Naive thymus-derived CD8-positive, alpha-beta T cell (primary cell): ENCODE results near the gene LKAAEAR1. TPM values are rescaled to one million over a fixed set of nuclear protein-coding genes. Genes with fewer than 3 reads are reported as not detected.
A peak's percentile ranks its signal among the peaks of the same experiment; 100 is the strongest.

Experiments used
- ATAC-seq, 2 donors: fragments of 150-1000 bp; cut with Tn5 transposase in 1 of 2; sonication (Bioruptor Pico), chemical (Tn5 transposase) in 1 of 2; 1 replicate in 1 of 2; 2 replicates in 1 of 2; pipeline ENCODE4 v1.10.0; 2021; ENCODE audit warnings: mild to moderate bottlenecking in 2 of 2, moderate library complexity in 2 of 2
- POLR2A ChIA-PET: fragments of 350-600 bp; sonication (Branson Sonifier 250); formaldehyde crosslinking; loops from one replicate; lab custom pipeline; 2021; ENCODE audit warnings: antibody characterized with exemption; lab: Charles Lee
- DNase-seq, 10 donors: peaks; one replicate each; pipeline versions ENCODE4 v3.0.0 to v3.0.0-alpha.2; 2020 to 2022
- H3K27ac Mint-ChIP-seq, 10 donors: one replicate each; pipeline ENCODE4 v1.8.0; 2020 to 2022; ENCODE audit warnings: mild to moderate bottlenecking in 10 of 10, mixed read lengths in 10 of 10, moderate library complexity in 4 of 10, inconsistent platforms in 1 of 10
- H3K27me3 Mint-ChIP-seq, 5 donors: one replicate each; pipeline ENCODE4 v1.8.0; 2021 to 2022; ENCODE audit warnings: mixed read lengths in 5 of 5
- H3K36me3 Mint-ChIP-seq, 3 donors: one replicate each; pipeline ENCODE4 v1.8.0; 2020 to 2022; ENCODE audit warnings: mixed read lengths in 3 of 3, mild to moderate bottlenecking in 2 of 3, inconsistent platforms in 1 of 3
- H3K4me1 Mint-ChIP-seq, 4 donors: one replicate each; pipeline ENCODE4 v1.8.0; 2021 to 2022; ENCODE audit warnings: mixed read lengths in 4 of 4
- H3K4me3 Mint-ChIP-seq, 10 donors: one replicate each; pipeline ENCODE4 v1.8.0; 2020 to 2022; ENCODE audit warnings: mild to moderate bottlenecking in 10 of 10, mixed read lengths in 10 of 10, moderate library complexity in 6 of 10, inconsistent platforms in 1 of 10
- H3K9me3 Mint-ChIP-seq, 9 donors: one replicate each; pipeline ENCODE4 v1.8.0; 2020 to 2022; ENCODE audit warnings: mixed read lengths in 9 of 9, mild to moderate bottlenecking in 3 of 9, inconsistent platforms in 1 of 9, moderate library complexity in 1 of 9
- polyA plus RNA-seq, 3 donors: library from polyadenylated mRNA; unstranded; fragments of 300-500 nt; fragmentation: Illumina TruSeq; gene quantifications; one replicate each; pipeline ENCODE4 v1.2.3, GENCODE V29; 2021
- total RNA-seq, 8 experiments: library from RNA in 2 of 8; stranded (reverse) in 2 of 8; gene quantifications; one replicate each; pipeline ENCODE4 v1.2.3 and lab custom pipeline; 2021 to 2026

The LKAAEAR1 gene
- total and polyA plus RNA-seq, 5 experiments from 2014 or later: 0.63 to 1.1 TPM; not detected in 3

- H3K9me3 Mint-ChIP-seq: no peaks in the 10 kb centered on the region
- H3K4me1 Mint-ChIP-seq: peaks cover 23 to 68% (median 54%) of the 10 kb centered on the region in 4 donors
- POLR2A ChIA-PET: interaction anchor here (0.6 to 4.7 kb wide), 16 partner anchors 8 to 455 kb away, joined by 3 to 47 read pairs (median 5); partner anchors contain the start of genes GMEB2, NPBWR2, PCMTD2 and PRPF6
- H3K27me3 Mint-ChIP-seq: peaks cover 0 to 3% (median 1%) of the 10 kb centered on the region in 5 donors
- ATAC-seq: peak; percentile 37 to 60
- peak within 1 kb of the TSS; percentile 82 to 95 (median 92) for H3K4me3 Mint-ChIP-seq
- H3K36me3 Mint-ChIP-seq: peaks cover 0 to 12% (median 0%) of the 10 kb centered on the region in 3 donors
- DNase-seq: peak in 7 of 10 donors; percentile 46 to 78 (median 60)
- peak within 1 kb of the TSS; percentile 37 to 96 (median 90) for H3K27ac Mint-ChIP-seq
Observed at GRCh38 chr20:64080013-64080812, 4.0 kb downstream of the LKAAEAR1 start, which contains the start of gene OPRL1. OPRL1 (plus strand) TSS chr20:64080082; CDS start chr20:64092721, 12,639 bp downstream.

- peaks cover 0 to 3% (median 1%) of the 10 kb centered on the region in 5 donors for H3K27me3 Mint-ChIP-seq
- POLR2A ChIA-PET: interaction anchor here (0.6 to 4.7 kb wide), 19 partner anchors 12 to 559 kb away, joined by 3 to 47 read pairs (median 5); partner anchors contain the start of genes GMEB2, NPBWR2, PCMTD2 and PPDPF
Observed at GRCh38 chr20:64079273-64080012, 4.8 kb downstream of the LKAAEAR1 start, which contains the start of gene RGS19. RGS19 (minus strand) TSS chr20:64079518; CDS start chr20:64076886, 2,632 bp downstream.

GRCh38 chr20:64078934-64079272, 5.3 kb downstream of the LKAAEAR1 start:
- DNase-seq (no peak), ATAC-seq (no peak)
- peaks cover 19 to 62% (median 49%) of the 10 kb centered on the region in 4 donors for H3K4me1 Mint-ChIP-seq
- POLR2A ChIA-PET: interaction anchor here (0.8 to 4.7 kb wide), 19 partner anchors 11 to 558 kb away, joined by 3 to 47 read pairs (median 5); partner anchors contain the start of genes GMEB2, NPBWR2, PCMTD2 and PPDPF
- no peaks in the 10 kb centered on the region for H3K9me3 Mint-ChIP-seq
- peaks cover 0 to 25% (median 0%) of the 10 kb centered on the region in 3 donors for H3K36me3 Mint-ChIP-seq
- peak overlapping the region; percentile 53 to 94 (median 87) for H3K27ac Mint-ChIP-seq
- no peaks in the 10 kb centered on the region for H3K27me3 Mint-ChIP-seq
- peak overlapping the region; percentile 79 to 95 (median 92) for H3K4me3 Mint-ChIP-seq

More at GRCh38 chr20:64079273-64080012, 4.8 kb downstream of the LKAAEAR1 start, which contains the start of gene RGS19:
- H3K9me3 Mint-ChIP-seq: no peaks in the 10 kb centered on the region
- H3K4me1 Mint-ChIP-seq: peaks cover 22 to 66% (median 52%) of the 10 kb centered on the region in 4 donors
- peaks cover 0 to 20% (median 0%) of the 10 kb centered on the region in 3 donors for H3K36me3 Mint-ChIP-seq
- peak within 1 kb of the TSS; percentile 53 to 96 (median 90) for H3K27ac Mint-ChIP-seq
- ATAC-seq: peak; percentile 16 to 33
- peak in 9 of 10 donors; percentile 40 to 82 (median 65) for DNase-seq
- H3K4me3 Mint-ChIP-seq: peak within 1 kb of the TSS; percentile 82 to 95 (median 92)

- H3K36me3 Mint-ChIP-seq: peaks cover 0 to 29% (median 0%) of the 10 kb centered on the region in 3 donors
- DNase-seq: peak; percentile 60 to 85 (median 71)
- no peaks in the 10 kb centered on the region for H3K27me3 Mint-ChIP-seq
- peaks cover 17 to 58% (median 48%) of the 10 kb centered on the region in 4 donors for H3K4me1 Mint-ChIP-seq
- ATAC-seq: peak; percentile 62 to 75
- H3K9me3 Mint-ChIP-seq: no peaks in the 10 kb centered on the region
- peak overlapping the region; percentile 80 to 94 (median 87) for H3K27ac Mint-ChIP-seq
- POLR2A ChIA-PET: interaction anchor here (0.5 to 4.7 kb wide), 20 partner anchors 10 to 902 kb away, joined by 3 to 47 read pairs (median 4); partner anchors contain the start of genes ARFRP1, NPBWR2, PCMTD2 and PRPF6
- peak overlapping the region; percentile 79 to 95 (median 92) for H3K4me3 Mint-ChIP-seq
Observed at GRCh38 chr20:64077876-64078551, 6.2 kb downstream of the LKAAEAR1 start.

DNA sequence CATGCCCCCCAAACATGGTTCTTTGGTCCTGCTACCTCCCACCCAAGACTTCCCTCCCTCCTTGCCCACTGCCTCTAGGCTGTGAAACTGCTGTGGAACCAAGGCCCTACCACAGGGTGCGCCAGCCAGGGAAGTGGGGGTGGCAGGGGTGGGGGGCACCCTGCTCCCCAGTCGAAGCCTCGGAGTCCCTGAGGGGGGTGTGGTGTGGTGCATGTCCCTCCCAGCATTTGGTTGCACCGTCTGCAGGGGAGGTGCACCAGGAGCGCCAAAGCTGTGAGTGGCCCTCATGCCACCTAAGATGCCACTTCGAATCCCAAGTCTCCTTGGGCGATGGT, 6.7 kb downstream of the LKAAEAR1 start:
- peak overlapping the region; percentile 79 to 95 (median 92) for H3K4me3 Mint-ChIP-seq
- DNase-seq (no peak), ATAC-seq (peak in 1 of 2 donors; percentile 8)
- POLR2A ChIA-PET: interaction anchor here (0.5 to 4.7 kb wide), 16 partner anchors 10 to 902 kb away, joined by 3 to 47 read pairs (median 4); partner anchors contain the start of genes ARFRP1, PCMTD2, PRPF6 and TCEA2
- H3K9me3 Mint-ChIP-seq: no peaks in the 10 kb centered on the region
- peak overlapping the region; percentile 80 to 94 (median 87) for H3K27ac Mint-ChIP-seq
- peaks cover 0 to 31% (median 0%) of the 10 kb centered on the region in 3 donors for H3K36me3 Mint-ChIP-seq
- H3K27me3 Mint-ChIP-seq: no peaks in the 10 kb centered on the region
- peaks cover 16 to 53% (median 44%) of the 10 kb centered on the region in 4 donors for H3K4me1 Mint-ChIP-seq

DNA sequence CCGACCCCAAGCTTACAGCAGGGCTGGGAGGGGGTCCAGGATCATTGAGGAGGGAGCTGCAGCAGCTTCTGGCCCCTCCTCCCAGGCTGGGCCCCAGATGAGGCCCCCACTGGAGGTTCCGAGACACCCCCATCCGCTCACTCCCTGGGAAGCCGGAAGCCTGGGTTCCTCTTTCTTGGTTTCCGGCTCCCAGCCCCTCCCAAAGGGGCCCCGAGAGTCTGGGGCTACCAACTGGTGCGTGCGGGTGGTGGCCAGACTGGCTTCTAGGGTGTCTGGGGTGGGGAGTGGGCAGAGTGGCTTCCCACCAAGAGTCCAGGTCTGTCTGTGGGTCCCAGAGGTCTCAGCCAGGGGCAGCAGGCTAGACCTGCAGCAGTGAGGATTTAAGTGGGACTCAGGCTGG, 7.1 kb downstream of the LKAAEAR1 start:
- peak in 3 of 10 donors; percentile 35 to 47 (median 39) for DNase-seq

GRCh38 chr20:64076061-64076997, 7.9 kb downstream of the LKAAEAR1 start:
- POLR2A ChIA-PET: interaction anchor here (0.6 to 4.7 kb wide), 8 partner anchors 9 to 120 kb away, joined by 3 to 47 read pairs (median 13); partner anchors contain the start of genes TCEA2 and UCKL1
- Mint-ChIP-seq H3K4me1 (peaks cover 9 to 48% (median 36%) of the 10 kb centered on the region in 4 donors), H3K9me3 (no peaks in the 10 kb centered on the region), H3K4me3 (peak overlapping the region in 9 of 10 donors; percentile 14 to 95 (median 39)), H3K27ac (peak overlapping the region in 8 of 10 donors; percentile 15 to 88 (median 60)), H3K27me3 (no peaks in the 10 kb centered on the region), H3K36me3 (peaks cover 0 to 33% (median 0%) of the 10 kb centered on the region in 3 donors)
- DNase-seq (no peak), ATAC-seq (no peak)

More for the DNA sequence above, 7.1 kb downstream of the LKAAEAR1 start:
- POLR2A ChIA-PET: interaction anchor here (0.6 to 4.7 kb wide), 11 partner anchors 9 to 181 kb away, joined by 3 to 47 read pairs (median 7); partner anchors contain the start of genes TCEA2 and UCKL1
- Mint-ChIP-seq H3K36me3 (peaks cover 0 to 33% (median 0%) of the 10 kb centered on the region in 3 donors), H3K9me3 (no peaks in the 10 kb centered on the region), H3K4me1 (peaks cover 14 to 53% (median 40%) of the 10 kb centered on the region in 4 donors), H3K27ac (peak overlapping the region; percentile 43 to 94 (median 84)), H3K4me3 (peak overlapping the region; percentile 79 to 95 (median 92)), H3K27me3 (no peaks in the 10 kb centered on the region)
- ATAC-seq: peak in 1 of 2 donors; percentile 1

GRCh38 chr20:64075556-64075955, 8.6 kb downstream of the LKAAEAR1 start:
- Mint-ChIP-seq H3K4me1 (peaks cover 9 to 40% (median 33%) of the 10 kb centered on the region in 4 donors), H3K27me3 (no peaks in the 10 kb centered on the region), H3K27ac (peak overlapping the region in 7 of 10 donors; percentile 28 to 85 (median 63)), H3K36me3 (peaks cover 0 to 33% (median 0%) of the 10 kb centered on the region in 3 donors), H3K4me3 (no peak overlapping the region), H3K9me3 (no peaks in the 10 kb centered on the region)
- POLR2A ChIA-PET: interaction anchor here (4.6 to 4.7 kb wide), 2 partner anchors 8 to 11 kb away, joined by 21 to 47 read pairs; no protein-coding TSS in a partner anchor
- DNase-seq (no peak), ATAC-seq (no peak)

GRCh38 chr20:64074963-64075362, 9.2 kb downstream of the LKAAEAR1 start:
- Mint-ChIP-seq H3K9me3 (no peaks in the 10 kb centered on the region), H3K4me1 (peaks cover 9 to 35% (median 28%) of the 10 kb centered on the region in 4 donors), H3K4me3 (no peak overlapping the region), H3K27ac (peak overlapping the region in 3 of 10 donors; percentile 36 to 85 (median 65)), H3K36me3 (peaks cover 0 to 33% (median 0%) of the 10 kb centered on the region in 3 donors), H3K27me3 (no peaks in the 10 kb centered on the region)
- POLR2A ChIA-PET: interaction anchor here (1.6 kb wide), 1 partner anchor 12 kb away, joined by 4 read pairs; the partner anchor contains the start of gene TCEA2
- ATAC-seq: no peak
- no peak for DNase-seq

GRCh38 chr20:64074184-64074789, 9.9 kb downstream of the LKAAEAR1 start:
- Mint-ChIP-seq H3K36me3 (peaks cover 0 to 33% (median 0%) of the 10 kb centered on the region in 3 donors), H3K4me3 (no peak overlapping the region), H3K9me3 (no peaks in the 10 kb centered on the region), H3K27me3 (no peaks in the 10 kb centered on the region), H3K27ac (peak overlapping the region in 1 of 10 donors; percentile 34), H3K4me1 (peaks cover 9 to 35% (median 31%) of the 10 kb centered on the region in 4 donors)
- DNase-seq: no peak
- POLR2A ChIA-PET: interaction anchor here (1.6 kb wide), 1 partner anchor 12 kb away, joined by 4 read pairs; the partner anchor contains the start of gene TCEA2
- ATAC-seq: no peak
